Measurements from ENCODE around the gene PPIE. TPM values are rescaled to one million over a fixed set of nuclear protein-coding genes. Genes with fewer than 3 reads are reported as not detected.

PPIE gene
- total and polyA plus RNA-seq, 2 of the 8 experiments (the other 6 are each of a cell fraction or from before 2014, with no cell fraction given), result 38.9 to 56.1 TPM

DNA sequence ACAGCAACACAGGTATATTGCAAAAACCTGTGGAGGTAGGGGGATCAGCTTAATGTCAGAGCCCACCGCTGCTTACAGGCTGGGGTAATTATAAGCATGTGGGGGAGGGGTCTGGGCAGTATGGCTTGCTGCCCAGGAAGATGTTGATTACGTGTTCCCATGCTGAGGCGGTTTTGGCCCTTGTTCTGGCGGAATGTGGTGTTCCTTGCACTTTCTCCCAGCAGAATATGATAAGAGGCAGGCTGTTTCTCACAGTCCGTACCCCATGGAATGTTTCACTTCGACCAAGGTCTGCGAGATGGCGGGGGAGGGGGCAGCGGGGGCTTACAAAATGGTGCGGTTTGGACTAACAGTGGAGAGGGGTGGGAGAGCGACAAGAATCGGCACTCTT, 37.6 kb upstream of the PPIE start:
- Histone ChIP-seq H4K91ac (replicated peaks; ENCODE audit: insufficient read length, low read length) (peak overlapping the region; percentile 87), H3K27ac (ENCODE audit: low read depth, low read length) (no peak overlapping the region), H3K27me3 (replicated peaks in 1 of 4; ENCODE audit: control insufficient read depth in 3 of 4, extremely low read depth in 1 of 4, insufficient read depth in 3 of 4, low read length in 3 of 4) (peaks cover 29 to 93% (median 65%) of the 10 kb centered on the region in 4 experiments), H2BK20ac (ENCODE audit: low read length) (peak overlapping the region; percentile 76), H3K18ac (ENCODE audit: extremely low read depth, low read length) (peak overlapping the region; percentile 15; the same call in 1 of the 2 replicates), H3K14ac (ENCODE audit: insufficient read length) (no peak overlapping the region), H3K79me2 (ENCODE audit: control insufficient read depth in 1 of 2, insufficient read depth in 2 of 2, low read length in 2 of 2) (no peaks in the 10 kb centered on the region), H2BK12ac (ENCODE audit: low read depth, low read length) (peak overlapping the region; percentile 45), H3K4ac (replicated peaks; ENCODE audit: insufficient read length, low read depth, low read length) (peak overlapping the region; percentile 35), H2AFZ (ENCODE audit: low read length) (no peak overlapping the region), H2BK120ac (replicated peaks; ENCODE audit: low read depth, low read length) (no peak overlapping the region), H3K56ac (replicated peaks; ENCODE audit: insufficient read length, low read depth, low read length) (no peak overlapping the region), H3K4me3 (ENCODE audit: extremely low read depth in 1 of 4, insufficient read depth in 2 of 4, low read depth in 3 of 4, low read length in 4 of 4) (peak overlapping the region; percentile 3 to 48 (median 22); a peak in 5 of 8 replicates), H3K4me2 (ENCODE audit: insufficient read depth in 1 of 2, low read depth in 2 of 2, low read length in 2 of 2) (peak overlapping the region; percentile 46 to 66), H4K5ac (ENCODE audit: insufficient read length, low read depth, low read length) (no peak overlapping the region), H2BK5ac (ENCODE audit: low read depth, low read length) (0 out of 2 replicates have a peak overlapping the region, but pooled peaks have one; percentile 9), H3K9ac (replicated peaks in 1 of 4; ENCODE audit: extremely low read depth in 1 of 4, low read depth in 3 of 4, low read length in 3 of 4) (peak overlapping the region in 2 of 4 experiments; percentile 15 to 45; a peak in 2 of 7 replicates), H3K79me1 (ENCODE audit: low read depth, low read length) (no peaks in the 10 kb centered on the region), H3K23ac (ENCODE audit: insufficient read length) (no peak overlapping the region), H4K20me1 (replicated peaks in 1 of 2; ENCODE audit: control insufficient read depth in 1 of 2, insufficient read depth in 2 of 2, low read length in 2 of 2) (no peaks in the 10 kb centered on the region), H2AK5ac (ENCODE audit: low read depth, low read length) (no peak overlapping the region), H3K9me3 (ENCODE audit: insufficient read depth in 2 of 2, low read depth in 1 of 2, low read length in 1 of 2) (no peaks in the 10 kb centered on the region), H2BK15ac (ENCODE audit: low read length) (no peak overlapping the region), H3K36me3 (ENCODE audit: control insufficient read depth in 2 of 4, insufficient read depth in 4 of 4, low read length in 3 of 4) (no peaks in the 10 kb centered on the region), H4K8ac (ENCODE audit: extremely low read depth, insufficient read depth, low read length) (peak overlapping the region; percentile 82), H3K23me2 (ENCODE audit: low read depth, low read length) (no peaks in the 10 kb centered on the region; the same call in 1 of the 2 replicates), H3K4me1 (replicated peaks in 1 of 4; ENCODE audit: control insufficient read depth in 3 of 4, insufficient read depth in 4 of 4, low read length in 3 of 4) (peaks cover 0 to 17% (median 9%) of the 10 kb centered on the region in 4 experiments; a peak in 5 of 7 replicates)
- WGBS, 2 experiments (ENCODE audit: extremely low coverage in 1 of 2, insufficient coverage in 1 of 2, insufficient read length in 1 of 2, insufficient replicate concordance in 2 of 2, low coverage in 1 of 2, low lambda C conversion rate in 2 of 2, missing lambda C conversion rate in 1 of 2), result 17% methylated on average over 12 of the region's 12 CpGs; no CpG with 5 or more reads in 1 of the 2 experiments
- FAIRE-seq (no peak), DNase-seq (ENCODE audit: low read depth in 1 of 2, low spot score in 2 of 2) (no peak)
- TF ChIP-seq KDM4A (IDR thresholded peaks at IDR 0.05; ENCODE audit: low read depth, low read length, severe bottlenecking) (no peak), GTF2F1 (IDR thresholded peaks at IDR 0.05; ENCODE audit: borderline replicate concordance, low read depth, low read length) (no peak), HDAC2 (IDR thresholded peaks at IDR 0.05; ENCODE audit: borderline replicate concordance in 1 of 2, low read depth in 2 of 2, low read length in 2 of 2) (no peak), PHF8 (conservative IDR thresholded peaks at IDR 0.05; ENCODE audit: low read depth, low read length) (no peak), SRF (IDR thresholded peaks at IDR 0.05; ENCODE audit: low read depth, low read length) (no peak), YY1 (IDR thresholded peaks at IDR 0.05; ENCODE audit: low read depth, low read length) (0 out of 2 replicates have a peak, but pooled peaks have one; percentile 30), SP4 (IDR thresholded peaks at IDR 0.05; ENCODE audit: low read length) (no peak), TEAD4 (IDR thresholded peaks at IDR 0.05; ENCODE audit: low read depth, low read length) (0 out of 2 replicates have a peak, but pooled peaks have one; percentile 37), ASH2L (IDR thresholded peaks at IDR 0.05; ENCODE audit: low read length) (peak; percentile 50), KDM5A (IDR thresholded peaks at IDR 0.05; ENCODE audit: low read length) (no peak), EZH2 (IDR thresholded peaks at IDR 0.05; ENCODE audit: low read depth, low read length, severe bottlenecking) (peak; percentile 3)
- ChIA-PET POLR2A (ENCODE audit: partially characterized antibody) (interaction anchor here (0.7 to 4.0 kb wide), 11 partner anchors 10 to 124 kb away, joined by 3 to 32 read pairs (median 5); partner anchors contain the start of genes HEYL, HPCAL4 and PABPC4), CTCF (ENCODE audit: partially characterized antibody) (interaction anchor here (0.6 to 4.9 kb wide), 28 partner anchors 10 to 246 kb away, joined by 3 to 57 read pairs (median 4); partner anchors contain the start of genes NT5C1A and PPIE)
